Karpas-422 (cell line): ENCODE measurements around the gene MRPL32. TPM values are rescaled to one million over a fixed set of nuclear protein-coding genes. Genes with fewer than 3 reads are reported as not detected.

Experiments
- DNase-seq: peaks from one replicate; pipeline ENCODE4 v3.0.0-alpha.2; 2015
- H2AFZ ChIP-seq: fragments of 200-600 bp; sonication (generic); 2 replicates; pipeline ENCODE4 v1.6.1; 2014; ENCODE audit warnings: antibody characterized with exemption, low read length, mixed read lengths
- H3K27ac ChIP-seq: fragments of 200-600 bp; sonication (generic); 2 replicates; pipeline ENCODE4 v1.5.1; 2014; ENCODE audit warnings: mild to moderate bottlenecking, low read length, moderate library complexity
- H3K27me3 ChIP-seq: fragments of 200-600 bp; sonication (generic); 2 replicates; pipeline ENCODE4 v1.6.1; 2014; ENCODE audit warnings: low read length, mixed read lengths
- H3K36me3 ChIP-seq: fragments of 200-600 bp; sonication (generic); 2 replicates; pipeline ENCODE4 v1.6.1; 2014; ENCODE audit warnings: low read length, mixed read lengths; ENCODE audit not compliant: insufficient read depth
- H3K4me1 ChIP-seq: fragments of 200-600 bp; sonication (generic); 2 replicates; pipeline ENCODE4 v1.6.1; 2014; ENCODE audit warnings: mild to moderate bottlenecking, low read length, mixed read lengths
- H3K4me2 ChIP-seq: fragments of 200-600 bp; sonication (generic); 2 replicates; pipeline ENCODE4 v1.6.1; 2014; ENCODE audit warnings: low read length, low read depth, mild to moderate bottlenecking; ENCODE audit not compliant: poor library complexity, severe bottlenecking
- H3K4me3 ChIP-seq: fragments of 200-600 bp; sonication (generic); 2 replicates; pipeline ENCODE4 v1.5.1; 2014; ENCODE audit warnings: mild to moderate bottlenecking, antibody characterized with exemption, low read length, mixed read lengths
- H3K79me2 ChIP-seq: fragments of 200-600 bp; sonication (generic); 2 replicates; pipeline ENCODE4 v1.6.1; 2014; ENCODE audit warnings: mild to moderate bottlenecking, low read length, mixed read lengths
- H3K9ac ChIP-seq: fragments of 200-600 bp; sonication (generic); 2 replicates; pipeline ENCODE4 v1.6.0; 2014; ENCODE audit warnings: low read length
- H3K9me2 ChIP-seq: fragments of 200-600 bp; sonication (generic), shearing (Covaris generic); replicated peaks from 2 replicates; pipeline ENCODE4 v1.6.0; 2014; ENCODE audit warnings: mild to moderate bottlenecking, low read length, moderate library complexity; ENCODE audit not compliant: insufficient read depth
- H3K9me3 ChIP-seq: fragments of 300-700, 200-600 bp; sonication (generic); 2 replicates; pipeline ENCODE4 v1.6.1; 2014; ENCODE audit warnings: low read length, mixed read lengths
- H4K20me1 ChIP-seq: fragments of 200-600 bp; sonication (generic); 2 replicates; pipeline ENCODE4 v1.6.1; 2014; ENCODE audit warnings: mild to moderate bottlenecking, antibody characterized with exemption, low read length, low read depth; ENCODE audit not compliant: insufficient read depth
- total RNA-seq: library from RNA; depleted of rRNA; stranded (reverse); fragments of >200 nt; shearing (Covaris generic); gene quantifications from 2 replicates; pipeline ENCODE4 v1.2.3, GENCODE V29; 2014; ENCODE audit warnings: low replicate concordance

MRPL32 gene
- total RNA-seq, 1 experiment from 2014 or later = 41.6 TPM

DNA sequence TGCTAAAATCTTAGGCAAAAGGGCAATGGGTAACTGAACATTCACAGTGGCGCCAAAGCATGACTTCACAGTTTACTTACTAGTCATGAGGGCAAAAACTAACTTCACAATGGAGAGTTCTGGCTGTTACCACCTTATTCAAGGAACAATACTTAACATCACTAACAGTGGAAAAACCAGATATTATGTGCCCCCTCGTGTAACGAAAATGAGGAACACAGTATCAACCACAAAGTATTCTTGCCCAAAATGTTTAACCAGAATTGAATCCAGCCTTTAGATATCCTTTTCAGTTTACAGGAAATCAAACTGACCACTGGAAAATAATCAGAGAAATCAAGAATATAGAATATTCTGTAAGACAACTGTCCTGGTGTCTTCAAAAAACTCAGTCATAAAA, 29.8 kb upstream of the MRPL32 start:
- no peak for DNase-seq
- H3K79me2 ChIP-seq = no peaks in the 10 kb centered on the region
- no peak overlapping the region for H3K4me2 ChIP-seq
- H3K27me3 ChIP-seq = no peaks in the 10 kb centered on the region
- H3K9ac ChIP-seq = no peak overlapping the region
- H4K20me1 ChIP-seq = no peaks in the 10 kb centered on the region; the same call in 1 of the 2 replicates
- no peaks in the 10 kb centered on the region for H3K36me3 ChIP-seq
- H3K9me2 ChIP-seq = no peaks in the 10 kb centered on the region
- no peaks in the 10 kb centered on the region for H3K9me3 ChIP-seq
- H2AFZ ChIP-seq = no peak overlapping the region
- no peak overlapping the region for H3K4me3 ChIP-seq
- no peaks in the 10 kb centered on the region for H3K4me1 ChIP-seq
- no peak overlapping the region for H3K27ac ChIP-seq

DNA sequence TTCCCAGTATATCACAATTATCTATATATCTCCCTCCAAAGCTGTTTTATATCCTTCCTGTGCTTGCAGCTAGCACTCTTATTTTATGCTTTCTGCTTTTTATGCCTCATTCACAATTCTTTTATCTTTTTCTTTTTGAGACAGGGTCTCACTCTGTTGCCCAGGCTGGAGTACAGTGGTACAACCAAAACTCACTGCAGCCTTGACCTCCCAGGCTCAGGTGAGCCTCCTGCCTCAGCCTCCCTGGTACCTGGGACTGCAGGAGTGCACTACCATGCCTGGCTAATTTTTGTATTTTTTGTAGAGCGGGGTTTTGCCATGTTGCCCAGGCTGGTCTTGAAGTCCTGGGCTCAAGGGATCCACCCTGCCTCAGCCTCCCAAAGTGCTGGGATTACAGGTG, 26.0 kb upstream of the MRPL32 start:
- Histone ChIP-seq H3K27me3 (no peaks in the 10 kb centered on the region), H3K9me2 (no peaks in the 10 kb centered on the region), H3K4me1 (peaks cover 6% of the 10 kb centered on the region), H3K36me3 (no peaks in the 10 kb centered on the region), H3K9me3 (no peaks in the 10 kb centered on the region), H3K27ac (no peak overlapping the region), H3K79me2 (peaks cover 3% of the 10 kb centered on the region; the same call in 1 of the 2 replicates), H3K9ac (no peak overlapping the region), H3K4me2 (no peak overlapping the region), H3K4me3 (no peak overlapping the region), H2AFZ (no peak overlapping the region), H4K20me1 (no peaks in the 10 kb centered on the region; the same call in 1 of the 2 replicates)
- no peak for DNase-seq

DNA sequence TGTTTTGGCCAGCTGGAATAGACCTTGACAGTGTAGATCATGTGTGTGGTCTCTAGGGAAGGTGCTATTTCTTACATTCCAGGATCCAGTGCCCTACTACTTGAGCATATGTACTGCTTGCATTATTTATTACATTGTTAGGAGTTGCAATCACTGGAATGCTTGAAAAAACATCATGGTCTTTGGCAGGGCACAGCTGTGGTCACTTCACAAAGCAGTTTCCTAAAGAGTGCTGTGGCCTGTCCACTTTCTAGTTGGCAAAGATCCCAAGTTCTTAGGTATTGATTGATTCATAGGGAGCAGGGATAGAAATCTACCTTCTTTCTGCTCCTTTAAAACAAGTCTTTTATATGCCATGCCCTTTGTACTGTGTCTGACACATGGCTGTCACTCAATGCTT, 24.9 kb upstream of the MRPL32 start:
- H3K27me3 ChIP-seq = no peaks in the 10 kb centered on the region
- no peak for DNase-seq
- H3K27ac ChIP-seq = no peak overlapping the region
- peaks cover 6% of the 10 kb centered on the region; the same call in 1 of the 2 replicates for H3K79me2 ChIP-seq
- H4K20me1 ChIP-seq = no peaks in the 10 kb centered on the region; the same call in 1 of the 2 replicates
- H3K4me1 ChIP-seq = peaks cover 11% of the 10 kb centered on the region
- no peak overlapping the region for H2AFZ ChIP-seq
- no peaks in the 10 kb centered on the region for H3K9me3 ChIP-seq
- H3K9ac ChIP-seq = no peak overlapping the region
- H3K9me2 ChIP-seq = no peaks in the 10 kb centered on the region
- no peak overlapping the region for H3K4me2 ChIP-seq
- H3K4me3 ChIP-seq = no peak overlapping the region
- H3K36me3 ChIP-seq = no peaks in the 10 kb centered on the region

DNA sequence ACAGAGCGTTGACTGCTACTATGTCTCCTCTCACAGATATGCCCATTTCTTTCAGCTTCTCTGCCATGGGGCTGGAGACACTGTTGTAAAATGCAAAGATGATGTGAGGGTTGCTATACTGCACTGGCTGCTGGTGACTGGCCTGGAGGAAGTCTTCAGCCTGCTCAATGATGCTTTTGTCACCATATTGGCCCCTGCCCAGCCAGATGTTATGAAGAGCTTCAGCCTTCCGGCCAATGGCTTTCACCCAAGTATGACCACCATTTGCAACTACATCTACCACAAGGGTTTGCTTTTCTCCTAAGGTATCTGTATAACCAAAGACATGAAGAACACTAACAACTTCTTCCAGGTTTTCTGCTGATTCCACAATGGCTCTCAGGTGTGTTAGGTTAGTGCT, 21.9 kb upstream of the MRPL32 start:
- Histone ChIP-seq H3K4me2 (peak overlapping the region; percentile 91), H3K27me3 (no peaks in the 10 kb centered on the region), H3K9me2 (no peaks in the 10 kb centered on the region), H3K9me3 (no peaks in the 10 kb centered on the region), H3K79me2 (peaks cover 6% of the 10 kb centered on the region; the same call in 1 of the 2 replicates), H3K4me3 (no peak overlapping the region), H3K27ac (no peak overlapping the region), H2AFZ (no peak overlapping the region), H3K9ac (no peak overlapping the region), H4K20me1 (no peaks in the 10 kb centered on the region; the same call in 1 of the 2 replicates), H3K36me3 (no peaks in the 10 kb centered on the region), H3K4me1 (peaks cover 22% of the 10 kb centered on the region)
- no peak for DNase-seq

DNA sequence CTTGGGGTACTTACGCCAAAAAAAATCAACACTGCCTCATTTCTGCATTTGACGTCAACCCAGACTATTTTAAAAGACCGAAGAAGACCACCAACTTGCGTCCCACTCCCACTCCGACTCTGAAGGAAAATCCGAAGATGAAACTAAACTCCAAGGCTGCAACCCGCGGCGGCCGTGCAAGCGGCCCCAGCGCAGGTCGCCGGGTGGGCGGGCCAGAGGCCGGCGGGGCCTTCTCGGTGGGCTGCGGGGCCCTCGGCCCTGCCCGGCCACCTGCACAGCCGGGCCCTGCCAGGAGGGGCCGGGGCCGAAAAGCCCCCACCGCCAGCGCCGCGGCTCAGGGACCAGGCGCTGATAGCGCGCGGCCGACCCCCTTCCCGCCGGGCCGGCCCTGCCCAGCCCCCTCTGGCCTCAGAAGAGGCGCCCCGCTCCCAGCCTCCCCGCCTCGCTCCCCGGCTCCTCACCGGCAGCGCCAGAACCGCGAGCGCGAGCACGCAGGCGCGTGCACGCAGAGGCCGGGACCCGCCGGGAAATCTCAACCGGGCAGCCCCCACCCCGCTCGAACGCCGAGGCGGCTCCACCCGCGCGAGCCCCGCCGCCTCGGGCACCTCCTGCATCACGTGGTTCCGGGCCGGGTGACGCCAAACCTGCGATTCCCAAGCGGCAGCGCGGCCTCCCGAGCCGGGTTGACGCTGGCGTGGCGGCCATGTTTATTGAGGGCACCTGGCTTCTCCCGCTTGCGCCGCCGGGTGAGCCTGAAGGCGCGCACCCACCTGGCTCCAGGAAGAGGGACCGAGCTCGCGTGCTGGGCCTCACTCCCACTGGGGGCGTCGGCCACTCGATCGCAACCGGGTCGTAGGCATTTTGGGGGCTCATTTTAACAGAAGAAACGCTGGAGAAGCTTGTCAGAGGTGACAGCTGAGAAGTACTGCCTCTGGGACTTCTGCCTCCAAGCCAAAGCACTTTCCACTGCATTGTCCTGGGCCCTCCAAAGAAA, 20.4 kb upstream of the MRPL32 start, which contains the start of gene C7orf25:
Gene C7orf25 (minus strand): TSS at position 617 of the 994 bp plus-strand sequence. CDS start 1,170 bp downstream, outside the sequence.
- Histone ChIP-seq H3K36me3 (peaks cover 8% of the 10 kb centered on the region; the same call in 1 of the 2 replicates), H4K20me1 (no peaks in the 10 kb centered on the region; the same call in 1 of the 2 replicates), H3K27ac (peak within 1 kb of the TSS; percentile 34; the same call in 1 of the 2 replicates), H3K9me3 (no peaks in the 10 kb centered on the region), H3K79me2 (peaks cover 6% of the 10 kb centered on the region; the same call in 1 of the 2 replicates), H2AFZ (peak within 1 kb of the TSS; percentile 83), H3K4me3 (peak within 1 kb of the TSS; percentile 76), H3K4me1 (peaks cover 36% of the 10 kb centered on the region), H3K27me3 (no peaks in the 10 kb centered on the region), H3K4me2 (peak within 1 kb of the TSS; percentile 91), H3K9ac (peak within 1 kb of the TSS; percentile 88), H3K9me2 (no peaks in the 10 kb centered on the region)
- peak; percentile 98 for DNase-seq

DNA sequence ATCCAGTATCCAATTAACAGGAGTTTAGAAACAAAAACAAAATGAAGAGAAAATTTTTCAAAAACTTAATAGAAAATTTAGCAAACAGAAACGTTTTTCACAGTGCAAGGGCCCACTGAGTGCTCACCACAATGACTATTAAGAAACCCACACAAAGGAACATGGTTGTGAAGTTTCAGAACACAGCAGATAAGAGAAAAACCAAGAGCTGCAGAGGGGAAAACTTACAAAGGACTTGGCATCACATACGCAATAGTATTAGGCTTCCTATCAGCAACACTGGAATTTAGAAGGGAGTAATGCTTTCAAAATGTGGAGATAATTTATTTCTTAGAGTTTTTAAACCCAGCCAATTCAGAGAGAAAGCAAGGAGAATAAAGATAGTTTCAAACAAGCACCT, 18.6 kb upstream of the MRPL32 start:
- Histone ChIP-seq H3K27ac (peak overlapping the region; percentile 41), H3K9me2 (no peaks in the 10 kb centered on the region), H3K27me3 (no peaks in the 10 kb centered on the region), H4K20me1 (no peaks in the 10 kb centered on the region; the same call in 1 of the 2 replicates), H3K4me1 (peaks cover 41% of the 10 kb centered on the region), H3K36me3 (peaks cover 17% of the 10 kb centered on the region), H3K9me3 (no peaks in the 10 kb centered on the region), H3K79me2 (peaks cover 6% of the 10 kb centered on the region; the same call in 1 of the 2 replicates), H2AFZ (no peak overlapping the region), H3K4me2 (no peak overlapping the region), H3K9ac (no peak overlapping the region), H3K4me3 (no peak overlapping the region)
- DNase-seq = no peak

DNA sequence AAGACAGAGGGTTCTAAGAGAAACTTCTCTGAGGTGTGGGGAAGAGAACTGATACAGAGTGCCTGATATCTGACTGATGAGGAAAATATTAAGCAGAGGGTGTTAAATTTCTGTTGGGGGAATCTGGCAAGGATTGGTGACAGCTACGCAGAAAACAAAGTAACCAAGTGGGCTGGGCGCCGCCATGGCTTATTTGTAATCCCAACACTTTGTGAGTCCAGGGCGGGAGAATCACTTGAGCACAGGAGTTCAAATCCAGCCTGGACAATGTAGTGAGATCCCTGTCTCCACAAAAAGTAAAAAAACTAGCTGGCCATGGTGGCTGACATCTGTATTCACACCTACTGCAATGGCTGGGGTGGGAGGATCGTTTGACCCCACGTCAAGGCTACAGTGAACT, 18.2 kb upstream of the MRPL32 start:
- no peak for DNase-seq
- no peak overlapping the region for H3K4me2 ChIP-seq
- no peak overlapping the region for H2AFZ ChIP-seq
- peaks cover 41% of the 10 kb centered on the region for H3K4me1 ChIP-seq
- no peak overlapping the region for H3K9ac ChIP-seq
- no peaks in the 10 kb centered on the region for H3K9me3 ChIP-seq
- H3K27me3 ChIP-seq = no peaks in the 10 kb centered on the region
- H3K9me2 ChIP-seq = no peaks in the 10 kb centered on the region
- peaks cover 6% of the 10 kb centered on the region; the same call in 1 of the 2 replicates for H3K79me2 ChIP-seq
- H3K27ac ChIP-seq = peak overlapping the region; percentile 41
- no peaks in the 10 kb centered on the region; the same call in 1 of the 2 replicates for H4K20me1 ChIP-seq
- no peak overlapping the region for H3K4me3 ChIP-seq
- peaks cover 17% of the 10 kb centered on the region for H3K36me3 ChIP-seq

DNA sequence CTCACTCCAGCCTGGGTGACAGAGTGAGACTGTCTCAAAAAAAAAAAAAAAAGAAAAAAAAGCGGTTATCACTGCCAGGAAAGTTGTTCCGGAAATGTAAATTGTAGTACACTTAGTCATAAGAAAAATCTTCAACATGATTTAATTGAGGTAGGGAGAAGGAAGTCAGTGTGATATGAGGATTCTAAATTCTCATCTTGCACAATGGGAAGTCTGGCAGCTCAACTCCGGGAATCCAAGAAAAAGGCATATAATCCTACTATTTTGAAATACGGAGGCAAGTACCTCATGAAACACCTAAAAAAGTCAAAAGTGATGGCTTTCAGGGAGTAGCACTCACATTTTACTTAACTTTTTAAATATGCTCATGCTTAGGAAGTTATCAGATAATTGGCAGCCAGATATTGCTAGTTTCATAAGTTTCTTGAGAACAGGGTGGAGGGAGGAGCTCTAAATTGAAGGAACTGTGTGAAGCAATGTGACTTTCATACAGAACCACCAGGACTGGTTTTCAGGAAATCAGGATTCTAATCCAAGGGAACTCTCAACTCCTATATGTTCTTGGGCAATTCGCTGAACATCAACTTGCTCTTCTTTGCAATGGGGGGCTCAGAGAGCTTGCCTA, 17.6 kb upstream of the MRPL32 start:
- Histone ChIP-seq H3K27me3 (no peaks in the 10 kb centered on the region), H3K9me2 (no peaks in the 10 kb centered on the region), H3K4me3 (no peak overlapping the region), H3K4me1 (peaks cover 41% of the 10 kb centered on the region), H4K20me1 (no peaks in the 10 kb centered on the region; the same call in 1 of the 2 replicates), H3K27ac (peak overlapping the region; percentile 81), H3K79me2 (peaks cover 7% of the 10 kb centered on the region; the same call in 1 of the 2 replicates), H2AFZ (no peak overlapping the region), H3K4me2 (no peak overlapping the region), H3K36me3 (peaks cover 22% of the 10 kb centered on the region), H3K9me3 (no peaks in the 10 kb centered on the region), H3K9ac (no peak overlapping the region)
- DNase-seq = no peak
